HG02870 (cell line): Measurements from ENCODE around the gene NECTIN2.

ENCODE experiments used
- ATAC-seq: cut with Tn5 transposase; IDR thresholded peaks from one replicate; pipeline ENCODE4 v1.9.1; 2021; ENCODE audit warnings: mild to moderate bottlenecking, moderate library complexity; ENCODE audit not compliant: unreplicated experiment

Gene NECTIN2

GRCh38 chr19:44845612-44846454 lies at the start of gene NECTIN2:
Gene NECTIN2, plus strand, starts transcription at chr19:44846297. Its CDS starts 229 bp downstream, at chr19:44846526.
- no peak for ATAC-seq

GRCh38 chr19:44796701-44797115 lies 49.4 kb upstream of the NECTIN2 start:
- no peak for ATAC-seq

- no peak for ATAC-seq
Observed at GRCh38 chr19:44799627-44800346, 46.3 kb upstream of the NECTIN2 start.

GRCh38 chr19:44800461-44800860 lies 45.6 kb upstream of the NECTIN2 start:
- ATAC-seq: peak; percentile 55

GRCh38 chr19:44803442-44804428 lies 42.4 kb upstream of the NECTIN2 start:
- ATAC-seq: no peak

GRCh38 chr19:44806291-44806690 lies 39.8 kb upstream of the NECTIN2 start:
- ATAC-seq: no peak

- ATAC-seq: no peak
Observed at GRCh38 chr19:44807162-44807561, 38.9 kb upstream of the NECTIN2 start.

- no peak for ATAC-seq
Observed at GRCh38 chr19:44807652-44808462, 38.2 kb upstream of the NECTIN2 start.

GRCh38 chr19:44808463-44809371 lies 37.4 kb upstream of the NECTIN2 start, which contains the start of gene BCAM:
Gene BCAM, plus strand, starts transcription at chr19:44809103. Its CDS starts 22 bp downstream, at chr19:44809125.
- ATAC-seq: no peak

- no peak for ATAC-seq
Observed at GRCh38 chr19:44809577-44810233, 36.4 kb upstream of the NECTIN2 start.

- no peak for ATAC-seq
Observed at GRCh38 chr19:44810234-44811121, 35.6 kb upstream of the NECTIN2 start.

GRCh38 chr19:44811122-44811419 lies 35.0 kb upstream of the NECTIN2 start:
- ATAC-seq: no peak

GRCh38 chr19:44812142-44812718 lies 33.9 kb upstream of the NECTIN2 start:
- no peak for ATAC-seq

- ATAC-seq: no peak
Observed at GRCh38 chr19:44813070-44813840, 32.8 kb upstream of the NECTIN2 start.

- ATAC-seq: no peak
Observed at GRCh38 chr19:44813841-44814470, 32.1 kb upstream of the NECTIN2 start.

GRCh38 chr19:44814517-44814916 lies 31.6 kb upstream of the NECTIN2 start:
- no peak for ATAC-seq
